NOMO-1 treated with DMSO at 0.1 percent for 48 hours (cell line): ENCODE results near the gene CDKAL1.

Experiments used
- DNase-seq: peaks from one replicate; lab custom pipeline; 2025; ENCODE audit not compliant: unreplicated experiment; lab: John Stamatoyannopoulos, UW

Gene CDKAL1

DNA sequence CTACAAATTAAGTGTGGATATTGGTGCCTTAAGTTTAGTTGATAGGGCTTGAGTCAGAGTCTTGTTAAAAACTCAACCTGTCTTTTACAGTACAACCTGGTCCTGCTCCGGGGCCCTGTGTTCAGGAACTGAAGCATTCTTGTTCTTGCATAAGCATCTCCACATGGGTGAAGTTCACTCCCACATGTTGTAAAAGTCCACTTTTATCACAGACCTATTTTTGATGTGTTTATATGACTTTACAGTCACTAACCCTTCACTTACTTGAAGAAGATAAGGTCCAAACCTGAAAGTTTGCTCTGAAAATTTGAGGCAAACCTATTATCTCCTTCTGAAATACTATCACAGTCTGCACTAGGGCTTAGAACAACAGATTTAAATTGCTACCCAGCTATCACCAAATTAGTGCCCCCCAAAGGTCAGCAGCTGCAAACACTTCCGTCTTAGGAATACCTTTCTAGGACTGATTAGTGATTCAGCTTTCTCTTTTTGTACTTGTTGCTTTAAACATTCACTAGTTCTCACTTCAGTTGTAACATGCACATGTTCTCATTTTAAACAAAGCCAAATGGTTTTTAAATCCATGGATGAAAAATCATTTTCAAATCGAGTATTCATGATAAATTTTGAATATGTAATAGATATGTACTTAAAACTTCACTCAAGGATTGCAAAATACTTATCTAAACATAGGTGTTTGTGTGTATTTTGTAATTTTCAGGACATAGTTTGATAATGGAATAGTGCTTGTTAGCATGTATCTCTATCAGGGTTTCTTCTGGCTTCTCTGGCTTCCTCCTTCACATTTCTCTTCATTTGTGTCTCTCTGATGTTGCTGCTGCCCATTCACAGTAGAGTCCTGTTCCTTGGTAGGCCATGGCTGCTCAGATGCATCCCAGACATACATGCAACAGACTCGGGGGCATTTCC is 589.5 kb downstream of the CDKAL1 start:
- no peak for DNase-seq

DNA sequence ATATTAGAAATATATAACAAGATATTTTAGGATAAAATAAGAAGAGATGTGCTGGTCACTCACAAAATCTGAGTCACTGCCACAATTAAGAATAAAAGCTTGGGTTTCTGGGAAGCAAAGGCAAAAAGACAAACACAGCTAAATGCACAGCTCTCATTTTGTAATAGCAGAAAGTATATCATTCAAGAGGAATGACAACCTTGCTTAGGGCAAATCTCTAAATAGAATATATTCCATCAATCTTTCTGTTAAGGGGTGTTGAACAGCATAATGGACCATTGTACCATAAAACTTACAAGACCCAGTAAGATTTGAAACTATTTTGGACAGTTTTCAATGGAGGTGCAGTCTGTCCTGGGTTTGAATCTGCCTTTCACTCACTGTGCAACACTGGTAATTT is 594.3 kb downstream of the CDKAL1 start:
- no peak for DNase-seq

DNA sequence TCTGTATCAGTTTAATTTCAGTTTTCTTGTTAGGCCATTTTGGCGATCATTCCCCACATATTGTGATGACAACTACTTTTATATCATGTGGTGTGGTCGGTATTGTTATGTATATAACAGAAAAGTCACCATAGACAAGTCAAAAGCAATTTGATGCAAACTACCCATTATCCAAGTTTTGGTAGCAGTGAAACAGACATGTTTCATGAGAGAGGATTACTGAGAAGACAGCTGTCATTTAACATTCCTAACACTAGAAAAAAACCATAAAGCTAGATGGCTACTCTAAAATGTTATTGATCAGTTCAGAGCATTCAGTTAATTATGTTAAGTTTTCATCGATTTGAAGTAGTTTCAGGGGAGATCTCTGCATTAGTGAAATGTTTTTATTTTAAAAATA is 597.1 kb downstream of the CDKAL1 start:
- DNase-seq, result no peak

DNA sequence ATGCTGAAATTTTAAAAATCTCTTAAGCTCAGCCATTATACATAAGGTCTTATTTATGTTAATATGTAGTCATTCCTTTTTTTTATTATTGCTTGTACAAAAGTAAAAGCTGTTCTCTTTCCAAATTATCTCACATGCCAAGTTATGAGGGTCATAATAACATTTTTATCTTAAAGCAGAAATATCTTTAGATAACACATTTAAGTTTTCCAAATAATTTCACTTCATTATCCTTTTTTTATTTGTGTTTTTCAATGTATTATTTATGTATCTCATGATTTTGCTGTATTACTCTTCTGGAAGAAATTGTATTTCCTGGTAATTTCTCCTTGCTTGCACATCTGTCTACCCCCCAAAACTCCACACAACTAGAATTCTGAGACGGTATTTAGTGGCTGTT is 598.2 kb downstream of the CDKAL1 start:
- DNase-seq, result no peak

DNA sequence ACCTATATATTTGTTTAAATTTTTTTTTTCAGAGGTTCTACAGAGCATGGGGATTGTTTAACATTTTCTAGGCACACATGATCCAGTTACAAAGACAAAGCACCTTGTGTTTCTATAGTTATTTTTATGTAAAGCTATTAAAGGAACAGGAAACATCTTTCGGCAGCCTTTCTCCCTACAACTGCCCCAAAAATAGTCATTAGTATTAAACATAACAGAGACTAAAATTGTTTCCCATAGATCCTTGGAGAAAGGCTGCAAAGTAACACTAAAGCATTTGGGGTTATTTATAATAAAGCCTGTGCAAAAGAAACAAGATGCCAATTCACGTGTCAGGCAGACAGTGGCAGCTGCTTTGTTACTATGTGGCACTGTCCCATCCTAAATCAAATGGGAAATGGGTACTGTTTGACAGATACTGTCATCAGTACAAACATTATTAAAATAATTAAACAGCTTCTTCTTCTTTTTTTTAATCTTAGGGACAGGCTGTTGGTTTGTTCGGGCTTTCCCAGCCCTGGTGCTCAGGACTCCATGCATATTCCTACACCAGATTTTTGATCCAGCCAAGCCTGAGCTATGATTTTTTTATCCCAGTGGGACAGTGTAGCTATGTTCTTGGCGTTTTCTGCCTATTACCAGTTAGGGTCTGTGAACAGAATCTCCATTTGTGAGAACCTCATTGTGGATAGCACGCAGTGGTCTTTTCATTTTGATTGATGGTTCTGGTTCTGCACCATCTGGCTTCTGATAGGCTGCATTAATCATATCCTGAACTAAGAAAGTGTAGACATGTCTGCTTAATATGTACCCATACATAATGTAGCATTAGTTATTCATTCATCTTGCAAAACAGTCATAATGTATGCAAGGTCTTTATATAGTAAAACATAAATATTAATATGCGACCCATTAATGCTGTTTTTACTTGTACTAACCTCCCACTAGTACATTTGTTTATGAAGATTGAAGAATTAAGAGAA is 598.9 kb downstream of the CDKAL1 start:
- DNase-seq, result no peak

DNA sequence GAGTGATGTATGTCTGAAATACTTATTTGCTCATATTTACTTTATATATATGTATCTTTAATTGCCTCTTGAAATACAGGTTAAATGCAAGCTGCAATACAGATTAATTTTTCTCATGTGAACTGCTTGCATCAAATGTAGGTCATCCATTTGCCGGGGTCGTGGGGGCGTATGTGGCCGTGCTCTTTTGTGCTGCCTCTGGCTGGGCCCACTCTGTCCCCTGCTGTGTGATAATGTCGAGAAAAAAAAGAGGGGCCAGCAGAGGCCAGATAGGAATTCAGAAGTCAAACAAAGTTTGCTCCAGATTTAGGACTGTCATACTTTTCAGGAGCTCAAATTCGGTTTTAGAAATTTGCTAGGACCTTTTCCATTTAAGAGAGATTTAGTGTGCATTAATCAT is 599.6 kb downstream of the CDKAL1 start:
- no peak for DNase-seq

DNA sequence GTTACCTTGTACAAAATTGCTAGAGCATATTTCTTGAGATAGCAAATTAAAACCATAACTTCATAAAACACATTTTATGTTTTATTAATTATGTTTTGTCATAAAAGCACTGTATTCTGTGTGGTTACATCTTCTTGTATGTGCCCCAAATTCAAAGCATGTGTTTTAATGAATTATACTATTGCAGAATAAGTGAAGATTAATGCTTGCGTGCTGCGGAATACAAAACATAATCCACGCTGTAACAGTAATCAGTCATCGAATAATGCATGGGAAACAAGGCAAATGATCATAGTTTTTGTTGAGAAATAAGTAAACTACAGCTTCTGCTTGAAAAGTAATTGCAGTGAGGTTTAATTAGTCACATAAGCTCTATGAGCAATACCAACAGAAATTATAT is 600.1 kb downstream of the CDKAL1 start:
- DNase-seq, result no peak

DNA sequence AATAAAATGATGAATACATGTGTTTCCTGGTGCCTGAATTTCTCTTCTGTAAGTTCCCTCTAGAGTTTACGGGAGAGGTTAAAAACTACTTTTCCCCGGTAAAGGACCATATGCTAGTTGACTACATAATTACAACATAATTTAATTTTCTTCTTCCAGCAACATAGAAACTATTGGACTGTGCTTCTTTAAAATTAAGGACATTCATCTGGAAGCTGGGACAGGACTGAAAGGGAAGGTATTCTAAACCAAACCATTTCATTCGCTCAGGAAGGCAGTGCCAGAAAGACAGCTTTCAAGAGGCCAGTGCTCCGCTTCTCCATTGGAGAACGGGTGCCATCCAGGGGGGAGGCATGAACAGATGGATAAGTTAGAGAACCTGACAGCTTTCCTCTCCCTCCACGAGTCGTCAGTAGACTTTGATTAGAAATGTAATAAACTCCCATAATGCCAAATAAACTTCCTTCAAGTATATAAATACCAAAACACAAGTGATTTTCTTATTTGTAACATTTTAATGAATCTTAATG is 601.3 kb downstream of the CDKAL1 start:
- no peak for DNase-seq

DNA sequence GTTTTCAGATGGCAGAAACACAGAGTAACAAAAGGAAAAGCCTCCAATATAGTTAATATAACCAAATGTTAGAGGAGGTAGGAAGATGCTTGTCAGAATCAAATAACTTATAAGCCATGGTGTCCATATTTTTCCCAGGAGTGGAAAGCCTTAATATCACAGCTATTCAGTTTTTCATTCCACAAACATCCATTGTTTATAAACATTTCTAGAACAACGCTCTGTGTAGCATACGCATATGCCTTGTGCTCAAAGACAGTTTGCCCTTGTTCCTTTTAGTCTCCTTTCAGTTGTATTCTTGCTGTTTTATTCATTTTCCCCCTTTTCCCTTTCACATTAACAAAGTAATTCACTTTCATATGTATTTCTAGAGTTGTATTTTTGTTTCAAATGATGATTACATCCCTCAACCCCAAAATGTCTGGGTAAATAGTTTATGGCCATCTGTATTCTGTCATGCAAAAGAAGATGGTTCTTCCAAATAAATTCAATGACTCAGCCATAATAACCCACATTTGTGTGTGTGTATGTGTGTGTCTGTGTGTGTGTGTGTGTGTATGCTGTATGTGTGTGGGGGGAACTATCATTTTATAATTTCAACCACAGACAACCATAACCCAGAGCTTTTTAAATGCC is 603.6 kb downstream of the CDKAL1 start:
- DNase-seq, result no peak

DNA sequence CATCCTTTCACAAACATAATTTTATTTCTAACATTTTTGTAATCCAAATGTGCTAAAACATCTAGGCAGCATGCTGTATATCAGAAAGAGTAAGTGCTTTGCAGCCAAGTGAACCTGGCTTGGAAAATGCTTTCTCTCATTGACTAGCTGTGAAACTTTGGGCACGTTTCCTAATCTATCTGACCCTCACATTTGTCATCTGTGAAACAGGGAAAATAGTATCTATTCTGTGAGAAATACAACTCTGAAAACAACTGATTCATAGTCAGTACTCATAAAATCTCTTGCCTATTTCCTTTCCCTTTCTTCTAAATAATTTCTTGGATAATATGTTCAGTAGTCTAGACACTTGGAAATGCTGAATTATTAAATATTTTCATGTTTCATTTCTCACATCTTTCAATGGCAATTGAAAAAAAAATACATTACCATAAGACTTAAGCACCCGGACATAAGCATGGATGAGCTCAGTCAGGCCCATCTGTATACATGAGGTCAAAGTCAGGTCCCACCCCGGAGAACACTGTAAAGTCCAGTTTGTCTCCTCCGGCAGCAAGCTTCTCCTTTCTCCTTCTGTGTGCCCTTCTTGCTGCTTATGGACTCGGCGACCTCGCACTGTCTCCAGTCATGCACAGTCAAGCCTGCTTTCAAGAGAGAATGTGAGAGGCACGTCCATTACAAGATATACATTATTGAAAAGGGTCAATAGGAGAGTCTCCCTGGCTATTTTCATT is 604.2 kb downstream of the CDKAL1 start:
- no peak for DNase-seq

DNA sequence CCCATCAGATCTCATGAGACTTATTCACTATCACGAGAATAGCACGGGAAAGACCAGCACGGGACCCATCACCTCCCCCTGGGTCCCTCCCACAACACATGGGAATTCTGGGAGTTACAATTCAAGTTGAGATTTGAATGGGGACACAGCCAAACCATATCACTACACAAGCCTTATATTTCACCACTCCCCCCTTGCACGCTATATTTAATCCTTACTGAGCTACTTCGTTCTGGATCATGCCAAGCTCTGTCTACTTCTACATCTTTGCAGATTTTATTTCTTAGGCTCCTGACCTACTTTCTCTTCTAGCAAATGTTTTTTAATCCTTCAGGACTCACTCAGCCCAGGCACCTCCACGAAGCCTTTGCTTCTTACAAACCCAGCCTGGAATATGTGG is 606.7 kb downstream of the CDKAL1 start:
- no peak for DNase-seq

DNA sequence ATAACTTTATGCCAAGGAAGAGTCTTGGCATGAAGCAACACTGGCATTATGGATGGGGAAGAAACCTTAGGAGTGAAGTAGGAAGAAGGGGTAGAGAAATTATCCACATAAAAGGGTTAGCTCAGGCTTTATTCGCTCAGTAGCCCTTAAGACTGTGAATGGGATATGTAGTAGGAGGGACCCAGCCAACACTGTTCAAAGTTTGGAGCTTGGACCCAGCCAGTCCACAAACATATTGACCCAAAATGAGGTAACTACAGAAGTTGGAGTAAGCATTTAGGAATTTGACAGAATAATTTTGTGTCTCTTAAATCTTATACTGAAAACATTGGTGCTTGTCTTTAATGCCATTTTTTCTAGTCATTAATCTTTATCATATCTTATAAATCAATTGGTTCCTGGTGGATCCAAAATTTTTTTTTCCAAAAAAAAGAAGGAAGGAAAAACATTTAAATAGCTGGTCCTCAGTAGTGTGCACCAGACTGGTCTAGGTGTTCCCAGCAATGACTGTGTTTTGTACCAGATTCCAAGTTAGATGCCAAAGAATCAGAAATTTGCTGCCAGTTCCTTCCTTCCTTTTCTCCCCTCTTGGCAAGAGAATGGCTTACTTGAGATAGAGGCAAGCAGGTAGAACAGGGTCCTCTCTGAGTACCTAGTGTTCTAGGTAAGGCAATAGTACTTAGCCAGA is 607.5 kb downstream of the CDKAL1 start:
- no peak for DNase-seq

DNA sequence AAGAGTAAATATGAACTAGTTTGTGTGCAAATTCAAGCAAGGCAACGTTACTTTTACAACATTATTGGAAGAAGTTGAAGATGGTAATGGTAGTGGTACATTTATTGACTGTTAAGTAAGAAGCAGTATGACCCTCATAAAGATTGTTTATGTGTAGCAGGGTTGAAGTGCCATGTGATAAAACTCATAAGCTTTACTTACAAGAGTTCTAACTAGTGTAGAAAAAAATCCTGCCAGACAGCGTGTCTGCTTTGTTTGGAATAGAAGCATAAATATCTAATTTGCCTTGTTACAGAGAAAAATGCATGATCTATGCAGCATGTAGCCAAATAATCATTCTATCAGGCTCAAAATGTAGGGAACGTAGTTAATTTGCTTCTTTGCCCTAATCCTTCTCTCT is 608.5 kb downstream of the CDKAL1 start:
- no peak for DNase-seq

DNA sequence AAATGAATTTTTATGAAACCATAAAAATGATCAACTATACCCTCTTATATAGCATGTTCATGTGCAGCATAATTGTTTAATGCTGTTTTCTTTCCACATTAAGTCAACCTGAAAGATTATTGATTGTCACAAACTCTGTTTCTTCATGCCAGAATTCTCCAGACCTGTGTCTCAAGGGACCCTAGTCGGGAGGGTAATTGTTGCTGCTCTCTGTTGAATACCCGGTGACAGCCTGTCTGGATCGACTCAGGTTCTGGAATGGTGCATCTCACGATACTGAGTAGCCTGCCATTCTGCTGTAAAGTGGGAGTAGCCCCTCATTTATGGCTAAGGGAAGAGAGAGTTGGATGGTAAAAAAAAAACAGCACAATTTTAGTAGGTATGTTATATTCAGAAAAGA is 609.4 kb downstream of the CDKAL1 start:
- no peak for DNase-seq

DNA sequence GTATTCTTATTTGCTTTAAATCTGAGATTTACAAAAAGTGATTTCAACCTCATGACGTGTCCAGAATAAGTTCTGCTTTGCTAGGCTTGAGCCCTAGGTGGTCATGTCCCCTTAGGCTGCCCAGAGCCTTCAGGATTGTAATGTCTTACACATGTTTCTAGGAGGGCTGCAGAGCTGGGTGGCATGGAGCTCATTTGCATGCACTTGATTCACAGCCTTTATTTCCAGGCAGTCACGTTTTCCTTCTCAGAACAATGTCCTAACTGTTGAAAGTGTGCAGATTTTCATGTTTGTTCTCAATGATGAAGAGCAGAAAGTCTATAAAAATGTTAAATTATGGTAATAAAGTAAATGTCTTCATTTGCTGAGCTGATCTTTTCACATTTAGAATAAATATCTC is 610.7 kb downstream of the CDKAL1 start:
- no peak for DNase-seq

DNA sequence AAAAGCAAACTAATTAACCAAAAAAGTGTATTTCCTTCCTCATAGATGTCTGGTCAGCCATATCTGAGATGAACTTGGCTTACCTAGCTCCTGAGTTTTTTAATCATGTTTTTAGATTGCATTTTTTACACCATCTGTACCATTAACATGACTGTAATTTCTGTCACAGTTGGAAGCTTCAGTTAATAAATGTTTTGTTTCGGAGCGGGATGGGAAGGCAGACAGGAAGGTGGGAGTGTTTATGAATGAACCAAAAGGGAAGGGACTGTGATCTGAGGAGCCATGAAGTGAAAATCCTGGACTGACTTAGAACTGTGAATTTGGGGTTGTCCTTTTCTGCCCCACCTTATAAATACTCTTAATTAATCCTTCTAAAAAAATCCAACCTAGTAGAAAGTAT is 613.7 kb downstream of the CDKAL1 start:
- DNase-seq, result no peak

DNA sequence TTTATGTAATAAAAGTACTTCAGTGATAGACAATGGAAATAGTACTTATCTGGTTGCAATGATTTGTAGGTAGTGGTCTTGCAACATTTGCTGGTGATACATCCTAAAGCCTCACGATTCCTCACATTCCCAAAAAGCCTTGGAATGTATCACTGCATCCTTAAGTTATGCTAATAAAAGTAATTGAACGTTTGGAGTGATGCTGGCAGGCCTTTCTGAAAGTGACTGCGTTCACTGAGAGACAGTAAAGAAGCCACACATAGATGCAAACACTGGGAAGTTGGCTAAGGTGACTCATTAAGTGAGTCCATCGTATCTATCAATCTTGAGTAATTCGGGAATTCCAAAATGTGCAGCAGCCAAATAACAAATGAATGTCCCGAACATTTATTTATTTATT is 615.2 kb downstream of the CDKAL1 start:
- no peak for DNase-seq

DNA sequence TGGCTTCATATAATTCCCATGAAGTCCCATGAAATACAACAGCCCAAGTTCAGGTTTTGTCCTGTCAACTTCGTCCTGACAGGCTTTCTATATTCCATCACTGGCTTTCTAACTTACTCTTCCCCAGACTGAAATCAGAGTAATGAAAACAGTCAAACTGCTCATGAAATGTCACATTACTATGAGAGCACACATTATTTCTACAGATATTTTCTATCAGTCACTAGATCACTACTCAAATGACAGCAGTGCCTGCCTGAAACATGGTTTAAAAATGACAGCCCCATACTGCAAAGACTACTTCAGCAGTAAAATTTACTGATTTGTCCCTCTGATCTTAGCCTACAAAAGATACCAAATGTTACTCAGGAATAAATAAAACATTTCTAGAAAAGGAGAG is 616.4 kb downstream of the CDKAL1 start:
- DNase-seq, result no peak

DNA sequence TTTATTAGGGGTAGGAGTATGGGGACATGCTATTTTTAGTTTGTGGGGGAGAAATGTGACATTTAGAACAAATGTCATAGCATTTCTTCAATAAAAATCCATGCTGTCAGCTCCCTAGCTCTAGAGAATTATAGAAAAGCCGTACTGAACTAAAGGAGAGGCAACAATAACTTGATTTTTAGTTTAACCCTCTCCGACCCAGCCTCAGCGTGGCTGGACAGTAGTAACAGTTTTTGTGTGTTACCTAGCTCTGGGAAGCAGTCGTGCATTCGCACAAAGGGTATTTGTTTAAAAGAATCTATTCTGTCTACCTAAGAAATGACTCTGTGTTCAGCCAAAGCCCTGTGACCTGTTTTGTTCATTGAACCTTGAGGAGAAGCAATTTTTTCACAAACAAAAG is 616.9 kb downstream of the CDKAL1 start:
- no peak for DNase-seq

DNA sequence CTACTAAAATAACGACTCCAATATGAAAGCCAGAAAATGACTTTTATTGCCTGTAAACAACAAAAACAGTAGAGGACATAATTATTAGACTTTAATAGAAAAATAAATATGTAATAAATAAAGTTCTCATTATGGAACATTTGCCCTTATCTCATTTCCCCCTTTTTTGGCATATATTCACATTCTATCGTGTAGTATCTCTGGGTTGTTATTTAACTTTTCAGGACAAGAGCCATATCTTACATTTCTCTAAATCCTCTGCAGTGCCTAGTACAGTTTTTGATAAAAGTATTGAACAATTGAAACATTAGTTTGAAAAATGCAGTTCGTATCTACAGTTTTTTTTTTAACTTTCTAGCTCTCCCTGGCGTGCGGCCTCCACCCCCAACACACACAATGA is 617.3 kb downstream of the CDKAL1 start:
- no peak for DNase-seq
